Kidney (tissue), 14 donors: ENCODE data around the gene PFKFB4. TPM values are rescaled to one million over a fixed set of nuclear protein-coding genes. Genes with fewer than 3 reads are reported as not detected.
"Not testable (repeated sequence)": the region's sequence is repeated elsewhere in the genome, so short reads cannot be mapped to it uniquely, and the experiment has no call there.

ENCODE experiments used
- DNase-seq, 5 donors: peaks; one replicate each; pipeline ENCODE4 v3.0.0-alpha.2; 2013 to 2020
- FAIRE-seq: peaks from 2 replicates; lab custom pipeline; 2012; peaks lifted over from hg19 to GRCh38; lab: Jason Lieb, UNC
- H3K27ac ChIP-seq, 2 donors: one replicate each; pipeline ENCODE4 v1.7.0; 2013; ENCODE audit warnings: low read depth in 2 of 2, low read length in 2 of 2, inconsistent platforms in 1 of 2
- H3K27me3 ChIP-seq: one replicate; pipeline ENCODE4 v1.7.1; 2013; ENCODE audit warnings: low read length, inconsistent platforms; ENCODE audit not compliant: control insufficient read depth, insufficient read depth
- H3K36me3 ChIP-seq, 3 donors: one replicate each; pipeline versions ENCODE4 v1.7.0 to v1.7.1; 2013; ENCODE audit warnings: low read length in 3 of 3, control low read depth in 1 of 3, inconsistent platforms in 1 of 3; ENCODE audit not compliant: insufficient read depth in 3 of 3, control insufficient read depth in 2 of 3
- H3K4me1 ChIP-seq, 3 donors: one replicate each; pipeline versions ENCODE4 v1.7.0 to v1.7.1; 2013; ENCODE audit warnings: low read length in 3 of 3, inconsistent platforms in 1 of 3, low read depth in 1 of 3; ENCODE audit not compliant: control insufficient read depth in 2 of 3, insufficient read depth in 2 of 3
- H3K4me3 ChIP-seq, 3 donors: one replicate each; pipeline versions ENCODE4 v1.7.0 to v1.8.1; 2013; ENCODE audit warnings: low read length in 3 of 3, control low read depth in 1 of 3, inconsistent platforms in 1 of 3
- H3K9ac ChIP-seq, 3 donors: one replicate each; pipeline versions ENCODE4 v1.7.0 to v1.7.1; 2013; ENCODE audit warnings: low read length in 3 of 3, control low read depth in 1 of 3, inconsistent platforms in 1 of 3
- H3K9me3 ChIP-seq, 3 donors: one replicate each; pipeline versions ENCODE4 v1.7.0 to v1.7.1; 2013; ENCODE audit warnings: low read length in 3 of 3, control low read depth in 1 of 3, inconsistent platforms in 1 of 3; ENCODE audit not compliant: control insufficient read depth in 2 of 3, insufficient read depth in 1 of 3
- CTCF ChIP-seq: IDR thresholded peaks from 3 replicates; pipeline ENCODE4 v1.5.1; 2012; ENCODE audit warnings: mild to moderate bottlenecking, moderate library complexity, borderline replicate concordance; ENCODE audit not compliant: insufficient read depth; ENCODE audit errors: extremely low read depth
- intact Hi-C: fragments of 100-400 bp; cut with DNase I; formaldehyde crosslinking; loops from one replicate; pipeline ENCODE4 v1.11.1; 2022
- polyA plus RNA-seq: library from polyadenylated mRNA; stranded (reverse); fragments of 350-450 nt; fragmentation: Illumina TruSeq; extraction: RNeasy Lipid Tissue Mini Kit (QIAGEN cat#74804); gene quantifications from one replicate; pipeline ENCODE4 v1.2.3, GENCODE V29; 2014; ENCODE audit warnings: low read depth, low replicate concordance; ENCODE audit not compliant: insufficient read depth
- total RNA-seq: library from RNA; stranded (reverse); fragmentation: NEBNext Ultra II Directional; extraction: Animal tissue kit (Norgen Biotek cat#: 25700); gene quantifications from one replicate; pipeline ENCODE4 v1.2.1, GENCODE V29; 2021
- donor health status: control.
- donor health status: control.
- donor health status: control.
- donor health status: control.
- donor health status: control.
- donor health status: DM: yes; HTN: yes; CAD: no.
- donor health status: Normal renal cell carcinoma (clear cell type).

Gene PFKFB4
- total and polyA plus RNA-seq, 2 donors from 2014 or later: 2.1 to 4.6 TPM

GRCh38 chr3:48532271-48532976 lies 24.2 kb downstream of the PFKFB4 start:
- DNase-seq (peak in 1 of 5 donors; percentile 3), FAIRE-seq (no peak)
- Histone ChIP-seq H3K27ac (no peak overlapping the region), H3K4me1 (no peaks in the 10 kb centered on the region), H3K9ac (no peak overlapping the region), H3K27me3 (no peaks in the 10 kb centered on the region), H3K36me3 (peaks cover 0 to 3% (median 0%) of the 10 kb centered on the region in 3 donors), H3K4me3 (no peak overlapping the region), H3K9me3 (no peaks in the 10 kb centered on the region)
- no peak for TF ChIP-seq CTCF
- intact Hi-C loops: no loop called here

- FAIRE-seq, H3K36me3 ChIP-seq, H3K27ac ChIP-seq, H3K4me3 ChIP-seq, H3K9me3 ChIP-seq, intact Hi-C loops, H3K27me3 ChIP-seq, H3K4me1 ChIP-seq, H3K9ac ChIP-seq: not testable (repeated sequence)
- DNase-seq: peak in 1 of 5 donors; percentile 2
Measured at GRCh38 chr3:48530701-48531100, 25.9 kb downstream of the PFKFB4 start.

- Histone ChIP-seq H3K9me3 (no peaks in the 10 kb centered on the region), H3K27ac (no peak overlapping the region), H3K4me3 (no peak overlapping the region), H3K4me1 (no peaks in the 10 kb centered on the region), H3K27me3 (no peaks in the 10 kb centered on the region), H3K9ac (no peak overlapping the region), H3K36me3 (no peaks in the 10 kb centered on the region)
- no peak for FAIRE-seq
- no peak for TF ChIP-seq CTCF
- intact Hi-C loops: no loop called here
- peak in 1 of 5 donors; percentile 15 for DNase-seq
Measured at GRCh38 chr3:48528754-48529153, 27.8 kb downstream of the PFKFB4 start.

- intact Hi-C loops: no loop called here
- no peaks in the 10 kb centered on the region for H3K9me3 ChIP-seq
- H3K36me3 ChIP-seq: no peaks in the 10 kb centered on the region
- H3K27ac ChIP-seq: no peak overlapping the region
- peak in 1 of 5 donors; percentile 7 for DNase-seq
- no peak for FAIRE-seq
- H3K4me1 ChIP-seq: no peaks in the 10 kb centered on the region
- no peak overlapping the region for H3K9ac ChIP-seq
- no peak overlapping the region for H3K4me3 ChIP-seq
- no peak for TF ChIP-seq CTCF
- H3K27me3 ChIP-seq: no peaks in the 10 kb centered on the region
Measured at GRCh38 chr3:48528048-48528447, 28.6 kb downstream of the PFKFB4 start.
